K562 (cell line): ENCODE measurements around the gene NEUROD2.

Experiments used
- RFX5 ChIP-seq: IDR thresholded peaks from 2 replicates; pipeline ENCODE4 v1.6.1; 2011; ENCODE audit warnings: low read depth, mild to moderate bottlenecking, improper control_type of control experiment, low read length
- TF ChIP-seq, protein P1 (sequence below): fragments of 450-650 bp; formaldehyde crosslinking; IDR thresholded peaks from 2 replicates; pipeline ENCODE4 v1.4.0; 2020; ENCODE audit warnings: mild to moderate bottlenecking, mixed read lengths

DNA sequence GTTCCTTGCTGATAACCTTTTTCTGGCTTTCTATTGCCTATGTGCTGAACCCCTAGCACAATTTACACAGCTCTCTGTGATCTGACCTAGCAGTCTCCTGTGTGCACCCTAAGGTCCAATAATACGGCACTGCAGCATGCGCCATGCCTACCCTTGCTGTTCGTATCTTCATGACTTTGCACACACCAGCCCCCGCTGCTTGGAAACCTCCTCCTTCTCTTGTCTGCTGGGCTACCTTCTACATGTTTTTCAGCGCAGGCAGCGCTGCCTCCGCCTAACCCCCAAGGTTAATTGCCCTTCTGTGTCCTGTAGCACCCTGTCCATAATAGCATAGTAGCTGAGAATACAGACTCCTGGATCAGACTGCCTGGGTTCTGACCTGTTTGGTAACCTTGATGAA lies 30.6 kb upstream of the NEUROD2 start:
- TF ChIP-seq, protein P1, sequence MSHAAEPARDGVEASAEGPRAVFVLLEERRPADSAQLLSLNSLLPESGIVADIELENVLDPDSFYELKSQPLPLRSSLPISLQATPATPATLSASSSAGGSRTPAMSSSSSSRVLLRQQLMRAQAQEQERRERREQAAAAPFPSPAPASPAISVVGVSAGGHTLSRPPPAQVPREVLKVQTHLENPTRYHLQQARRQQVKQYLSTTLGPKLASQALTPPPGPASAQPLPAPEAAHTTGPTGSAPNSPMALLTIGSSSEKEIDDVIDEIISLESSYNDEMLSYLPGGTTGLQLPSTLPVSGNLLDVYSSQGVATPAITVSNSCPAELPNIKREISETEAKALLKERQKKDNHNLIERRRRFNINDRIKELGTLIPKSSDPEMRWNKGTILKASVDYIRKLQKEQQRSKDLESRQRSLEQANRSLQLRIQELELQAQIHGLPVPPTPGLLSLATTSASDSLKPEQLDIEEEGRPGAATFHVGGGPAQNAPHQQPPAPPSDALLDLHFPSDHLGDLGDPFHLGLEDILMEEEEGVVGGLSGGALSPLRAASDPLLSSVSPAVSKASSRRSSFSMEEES: no peak
- TF ChIP-seq RFX5: no peak
